GM13976 (cell line): ENCODE results near the gene GIT2.
"Not testable (repeated sequence)": the region's sequence is repeated elsewhere in the genome, so short reads cannot be mapped to it uniquely, and the experiment has no call there.

Source experiments
- DNase-seq: peaks from one replicate; pipeline ENCODE4 v3.0.0; 2012; ENCODE audit warnings: low spot score
- in situ Hi-C: fragments of 300-500 bp; cut with MboI; formaldehyde crosslinking; loops from one replicate; pipeline ENCODE4 v1.12.0; 2022; ENCODE audit warnings: low sequenced_read_pairs, mixed read lengths, inconsistent platforms; ENCODE audit not compliant: unreplicated experiment
- TF ChIP-seq, protein P1 (sequence below): IDR thresholded peaks from 2 replicates; pipeline ENCODE4 v1.5.1; 2012; ENCODE audit warnings: borderline replicate concordance, mild to moderate bottlenecking; ENCODE audit not compliant: insufficient read depth; ENCODE audit errors: extremely low read depth, missing control alignments, control extremely low read depth

Gene GIT2

DNA sequence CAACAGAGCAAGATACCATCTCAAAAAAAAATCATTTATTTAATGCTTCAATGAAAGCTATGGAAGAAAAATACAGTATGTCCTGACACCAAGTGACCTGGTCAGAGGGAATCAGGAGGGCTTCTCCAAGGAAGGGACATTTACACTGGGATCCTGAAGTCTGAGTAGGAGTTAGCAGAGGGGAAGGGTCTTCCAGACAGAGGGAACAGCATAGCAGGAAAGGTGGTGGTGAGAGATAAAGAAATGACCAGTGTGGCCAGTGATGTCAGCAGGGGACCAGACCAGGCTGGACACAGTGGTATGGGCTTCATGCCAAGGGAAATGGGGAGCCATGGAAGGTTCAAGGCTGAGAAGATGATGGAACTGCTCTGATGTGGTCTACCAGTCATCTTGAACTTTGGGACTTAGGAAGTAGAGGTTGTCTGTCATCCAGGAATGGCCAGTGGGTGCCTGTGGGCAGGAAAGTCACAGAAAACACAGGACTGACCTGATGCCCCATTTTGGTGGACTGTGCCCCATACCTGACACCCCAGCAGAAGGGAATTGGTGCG is 103.9 kb downstream of the GIT2 start:
- in situ Hi-C loops: no loop called here
- TF ChIP-seq, protein P1, sequence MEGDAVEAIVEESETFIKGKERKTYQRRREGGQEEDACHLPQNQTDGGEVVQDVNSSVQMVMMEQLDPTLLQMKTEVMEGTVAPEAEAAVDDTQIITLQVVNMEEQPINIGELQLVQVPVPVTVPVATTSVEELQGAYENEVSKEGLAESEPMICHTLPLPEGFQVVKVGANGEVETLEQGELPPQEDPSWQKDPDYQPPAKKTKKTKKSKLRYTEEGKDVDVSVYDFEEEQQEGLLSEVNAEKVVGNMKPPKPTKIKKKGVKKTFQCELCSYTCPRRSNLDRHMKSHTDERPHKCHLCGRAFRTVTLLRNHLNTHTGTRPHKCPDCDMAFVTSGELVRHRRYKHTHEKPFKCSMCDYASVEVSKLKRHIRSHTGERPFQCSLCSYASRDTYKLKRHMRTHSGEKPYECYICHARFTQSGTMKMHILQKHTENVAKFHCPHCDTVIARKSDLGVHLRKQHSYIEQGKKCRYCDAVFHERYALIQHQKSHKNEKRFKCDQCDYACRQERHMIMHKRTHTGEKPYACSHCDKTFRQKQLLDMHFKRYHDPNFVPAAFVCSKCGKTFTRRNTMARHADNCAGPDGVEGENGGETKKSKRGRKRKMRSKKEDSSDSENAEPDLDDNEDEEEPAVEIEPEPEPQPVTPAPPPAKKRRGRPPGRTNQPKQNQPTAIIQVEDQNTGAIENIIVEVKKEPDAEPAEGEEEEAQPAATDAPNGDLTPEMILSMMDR: no peak
- DNase-seq: no peak

DNA sequence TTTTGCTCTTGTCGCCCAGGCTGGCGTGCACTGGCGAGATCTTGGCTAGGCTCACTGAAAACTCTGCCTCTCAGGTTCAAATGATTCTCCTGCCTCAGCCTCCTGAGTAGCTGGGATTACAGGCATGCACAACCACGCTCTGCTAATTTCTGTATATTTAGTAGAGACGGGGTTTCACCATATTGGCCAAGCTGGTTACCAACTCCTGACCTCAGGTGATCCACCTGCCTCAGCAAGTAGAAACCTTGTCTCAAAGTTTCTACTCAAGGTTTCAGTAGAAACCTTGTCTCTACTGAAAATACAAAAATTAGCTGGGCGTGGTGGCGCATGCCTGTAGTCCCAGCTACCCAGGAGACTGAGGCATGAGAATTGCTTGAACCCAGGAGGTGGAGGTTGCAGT is 104.4 kb downstream of the GIT2 start:
- DNase-seq, in situ Hi-C loops: not testable (repeated sequence)

DNA sequence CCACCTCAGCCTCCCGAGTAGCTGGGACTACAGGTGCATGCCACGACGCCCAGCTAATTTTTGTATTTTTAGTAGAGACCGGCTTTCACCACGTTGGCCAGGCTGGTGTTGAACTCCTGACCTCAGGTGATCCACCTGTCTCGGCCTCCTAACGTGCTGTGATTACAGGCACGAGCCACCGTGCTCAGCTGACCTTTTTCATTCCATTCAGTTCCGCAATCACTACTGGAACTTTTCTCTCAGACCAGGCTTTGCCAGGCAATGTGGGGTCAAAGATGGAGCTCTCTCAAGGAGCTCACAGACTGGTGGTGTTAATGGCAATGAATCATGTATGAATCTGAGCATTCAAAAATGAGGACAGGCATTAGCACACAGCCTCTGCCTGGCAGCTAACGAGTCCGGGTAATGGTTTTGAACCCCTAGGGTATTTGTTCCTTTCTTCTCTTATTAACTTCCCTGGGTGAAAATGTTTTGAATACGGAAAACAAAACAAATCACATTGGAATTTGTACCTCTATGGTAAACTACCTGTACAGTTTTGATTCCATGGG is 105.5 kb downstream of the GIT2 start:
- TF ChIP-seq, protein P1: no peak
- no peak for DNase-seq
- in situ Hi-C loops: no loop called here

DNA sequence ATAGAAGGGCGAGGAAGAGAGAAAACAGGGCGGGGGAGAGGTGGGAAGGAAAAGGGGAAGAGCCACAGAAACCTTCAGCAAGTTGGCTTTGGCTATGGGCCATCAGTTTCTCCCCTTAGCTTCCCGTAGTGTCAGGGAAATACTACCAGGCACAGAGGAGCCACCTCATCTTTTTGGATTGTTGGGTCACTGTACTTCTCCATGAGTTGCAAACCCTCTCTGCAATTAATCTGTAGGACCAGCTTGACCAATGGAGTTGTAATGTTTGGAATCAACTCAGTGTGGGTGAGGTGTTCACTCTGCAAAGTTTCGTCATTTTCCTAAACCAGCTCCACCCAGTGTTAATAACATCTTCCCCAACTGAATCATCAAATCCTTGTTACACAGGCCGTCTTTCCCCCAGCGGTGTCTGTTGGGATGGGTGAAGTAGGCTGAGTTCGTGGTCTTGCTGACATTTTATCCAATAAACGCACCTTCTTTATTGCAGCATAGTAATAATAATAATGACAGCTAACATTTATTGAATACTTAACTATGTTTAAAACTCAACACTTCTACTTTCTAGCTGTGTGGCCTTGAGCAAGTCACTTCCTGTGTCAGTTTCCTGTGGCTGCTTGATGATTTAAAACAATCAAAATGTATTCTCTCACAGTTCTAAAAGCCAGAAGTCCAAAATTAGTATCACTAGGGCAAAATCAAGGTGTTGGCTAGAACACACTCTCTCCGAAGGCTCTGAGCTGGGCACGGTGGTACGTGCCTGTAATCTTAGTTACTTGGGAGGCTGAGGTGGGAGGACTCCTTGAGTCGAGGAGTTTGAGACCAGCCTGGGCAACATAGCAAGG is 107.8 kb downstream of the GIT2 start:
- TF ChIP-seq, protein P1: no peak
- DNase-seq: no peak
- in situ Hi-C loops: no loop called here

DNA sequence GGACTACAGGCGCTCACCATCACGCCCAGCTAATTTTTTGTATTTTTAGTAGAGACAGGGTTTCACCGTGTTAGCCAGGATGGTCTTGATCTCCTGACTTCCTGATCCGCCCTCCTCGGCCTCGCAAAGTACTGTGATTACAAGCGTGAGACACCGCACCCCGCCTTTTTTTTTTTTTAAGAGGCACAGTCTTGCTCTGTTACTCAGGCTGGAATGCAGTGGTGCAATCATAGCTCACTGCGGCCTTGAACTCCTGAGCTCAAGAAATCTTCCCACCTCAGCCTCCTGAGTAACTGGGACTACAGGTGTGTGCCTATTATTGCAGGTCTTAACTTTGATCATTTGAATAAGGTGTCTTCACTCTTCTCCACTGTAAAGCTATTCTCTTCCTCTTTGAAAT is 110.6 kb downstream of the GIT2 start:
- in situ Hi-C loops: no loop called here
- DNase-seq: no peak
- TF ChIP-seq, protein P1: no peak

DNA sequence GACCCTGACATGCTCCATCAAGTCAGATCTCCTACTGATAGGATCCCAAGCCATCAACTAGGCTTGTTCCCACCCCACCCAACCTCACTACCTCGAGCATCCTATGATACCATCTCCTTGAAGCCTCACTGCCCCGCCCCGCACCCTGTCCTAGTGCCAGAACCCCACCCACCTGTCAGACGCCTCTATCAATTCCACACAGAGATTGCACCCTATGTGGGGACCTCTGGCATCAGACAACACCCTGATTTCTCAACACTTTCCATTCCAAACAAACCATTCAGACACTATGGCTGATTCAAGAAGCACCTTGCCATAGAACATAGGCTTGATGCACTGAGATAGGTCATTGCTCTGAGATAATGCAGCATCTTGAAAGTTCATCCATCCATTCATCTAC is 112.7 kb downstream of the GIT2 start:
- TF ChIP-seq, protein P1: no peak
- in situ Hi-C loops: no loop called here
- DNase-seq: no peak

DNA sequence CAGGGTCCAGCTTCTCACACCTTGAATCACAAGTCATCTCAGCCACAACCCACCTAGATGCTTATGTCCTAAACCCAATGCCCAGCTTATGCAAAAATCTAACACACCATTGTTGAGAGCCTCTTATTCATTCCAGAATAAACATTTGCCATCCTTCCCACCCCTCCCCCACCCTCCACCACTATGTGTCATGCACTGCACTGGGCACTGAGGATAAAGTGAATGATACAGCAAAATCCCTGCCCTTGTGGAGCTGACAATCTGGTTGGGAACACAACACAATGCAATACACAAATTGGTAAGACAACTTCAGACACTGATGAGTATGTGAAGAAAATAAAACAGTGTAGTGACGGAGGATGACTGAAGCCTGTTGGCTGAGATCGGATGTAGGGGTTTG is 114.4 kb downstream of the GIT2 start:
- DNase-seq: no peak
- in situ Hi-C loops: no loop called here
- TF ChIP-seq, protein P1: no peak
